HG03378 (cell line): ENCODE measurements around the gene C1QTNF8.

Experiments
- ATAC-seq: cut with Tn5 transposase; IDR thresholded peaks from one replicate; pipeline ENCODE4 v1.9.1; 2021; ENCODE audit warnings: mild to moderate bottlenecking, moderate library complexity; ENCODE audit not compliant: unreplicated experiment

C1QTNF8 gene

GRCh38 chr16:1127971-1128715 is 32.1 kb upstream of the C1QTNF8 start:
- no peak for ATAC-seq

DNA sequence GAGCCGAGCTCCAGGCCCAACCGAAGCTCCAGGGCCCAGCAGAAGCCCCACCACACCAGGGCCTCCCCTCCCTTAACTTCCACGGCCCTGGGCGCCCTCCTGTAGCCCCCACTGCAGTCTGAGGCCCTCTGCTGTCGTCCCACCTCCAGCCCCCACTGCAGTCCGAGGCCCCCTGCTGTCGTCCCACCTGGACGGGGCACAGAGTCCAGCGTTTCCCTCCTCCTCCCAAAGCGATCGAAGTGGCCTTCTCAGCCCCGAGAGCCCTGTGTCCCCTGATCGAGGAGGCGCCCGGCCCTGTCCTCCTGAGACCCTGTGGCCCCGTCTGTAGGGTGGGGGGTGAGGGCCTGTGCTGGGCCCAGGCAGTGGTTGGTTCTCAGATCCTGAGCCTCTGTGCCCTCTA is 31.1 kb upstream of the C1QTNF8 start:
- no peak for ATAC-seq

DNA sequence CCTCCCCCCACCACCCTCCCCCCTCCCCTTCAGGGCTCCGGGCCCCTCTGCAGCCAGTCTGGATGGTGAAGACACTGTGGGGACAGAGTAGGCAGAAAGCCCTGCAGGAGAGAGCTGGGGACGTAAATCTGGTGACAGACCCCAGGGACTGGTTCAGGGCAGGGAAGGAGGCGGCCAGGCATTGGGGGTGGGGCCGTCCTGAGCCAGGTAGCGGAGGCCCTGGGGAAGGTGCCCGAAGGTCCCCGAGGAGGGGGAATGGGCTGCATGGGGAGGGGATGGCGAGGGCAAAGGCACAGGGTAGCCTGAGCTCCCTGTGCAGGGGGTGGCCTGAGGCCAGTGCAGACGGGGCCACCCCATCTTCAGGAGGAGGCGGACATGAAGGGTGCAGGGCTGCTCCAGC is 30.5 kb upstream of the C1QTNF8 start:
- no peak for ATAC-seq

- ATAC-seq = no peak
Measured at GRCh38 chr16:1126044-1126443, 30.0 kb upstream of the C1QTNF8 start.

DNA sequence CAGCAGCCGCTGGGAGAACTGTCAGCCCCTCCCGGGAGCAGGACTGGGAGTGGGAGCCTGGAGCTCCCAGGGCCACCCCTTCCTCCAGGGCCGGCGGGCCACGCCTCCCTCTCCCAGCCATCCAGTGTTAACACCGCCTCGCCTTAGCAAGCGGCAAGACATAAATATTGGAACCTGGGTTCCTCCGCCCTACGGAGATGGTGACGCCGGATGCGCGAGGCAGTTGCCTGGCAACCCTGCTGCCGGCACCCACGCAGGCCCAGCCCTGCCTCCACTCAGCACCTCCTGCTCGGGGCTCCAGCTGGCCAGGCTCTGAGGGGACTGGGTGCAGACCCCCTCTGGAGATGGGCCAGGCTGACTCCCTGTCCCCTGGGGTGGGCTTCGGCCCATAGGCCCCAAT is 29.4 kb upstream of the C1QTNF8 start:
- ATAC-seq = no peak

DNA sequence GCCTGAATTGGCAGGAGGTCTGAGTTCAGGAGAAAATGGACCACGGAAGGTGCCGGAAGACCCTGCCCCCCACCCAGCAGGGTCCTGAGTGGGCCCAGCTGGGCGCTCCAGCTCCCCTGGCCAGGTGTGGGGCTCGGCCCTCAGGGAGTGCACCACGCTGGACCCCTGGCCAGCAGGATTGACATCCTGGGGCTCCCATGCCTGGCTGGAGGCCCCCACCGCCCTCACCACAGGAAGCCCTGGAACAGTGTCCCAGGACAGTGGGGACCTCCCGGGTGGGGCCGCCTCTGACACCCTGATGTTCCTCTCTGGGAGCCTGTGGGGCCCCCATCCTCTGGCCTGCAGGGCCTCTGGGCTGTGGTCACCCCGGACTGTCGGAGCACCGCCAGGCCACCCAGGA is 28.8 kb upstream of the C1QTNF8 start:
- ATAC-seq = no peak

- no peak for ATAC-seq
Measured at GRCh38 chr16:1124291-1124690, 28.2 kb upstream of the C1QTNF8 start.

- ATAC-seq = no peak
Measured at GRCh38 chr16:1123525-1124230, 27.6 kb upstream of the C1QTNF8 start.

DNA sequence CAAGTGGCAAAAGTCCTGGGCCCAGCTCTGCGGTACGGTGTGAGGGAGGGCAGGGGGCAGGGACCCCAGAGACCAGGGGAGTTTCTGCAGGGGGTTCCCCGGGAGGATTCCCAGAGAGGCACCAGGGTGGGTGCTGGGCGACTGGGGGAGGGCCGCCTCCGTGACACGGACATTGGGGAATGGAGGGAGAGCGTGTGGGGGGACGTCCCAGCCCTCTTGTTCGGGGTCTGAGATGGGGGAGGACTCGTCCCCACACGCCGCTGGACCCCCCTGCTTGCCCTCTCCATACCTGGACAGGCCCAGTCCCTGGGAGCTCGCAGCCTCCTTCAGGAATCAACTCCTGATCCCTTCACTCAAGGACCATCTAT is 26.3 kb upstream of the C1QTNF8 start:
- ATAC-seq = no peak

- ATAC-seq = no peak
Measured at GRCh38 chr16:1121601-1122397, 25.8 kb upstream of the C1QTNF8 start.

- ATAC-seq = no peak
Measured at GRCh38 chr16:1121009-1121408, 25.0 kb upstream of the C1QTNF8 start.

DNA sequence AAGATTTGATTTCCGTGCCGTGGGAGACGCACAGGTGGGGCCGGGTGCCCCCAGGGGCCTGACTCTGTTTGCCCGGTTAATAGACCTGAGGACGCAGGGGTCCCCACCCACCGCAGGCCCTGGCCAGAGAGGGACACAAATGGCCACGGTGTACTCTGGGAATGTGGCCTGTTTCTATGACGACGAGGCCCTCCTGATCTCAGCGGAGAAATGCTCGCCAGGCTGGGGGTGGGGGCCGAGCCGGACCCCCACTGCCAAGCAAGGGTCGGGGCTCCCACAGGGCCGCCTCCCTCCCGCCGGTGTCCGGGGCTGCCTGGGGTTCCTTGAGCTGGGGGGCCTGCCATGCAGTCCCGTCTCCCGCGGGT is 24.5 kb upstream of the C1QTNF8 start:
- no peak for ATAC-seq

- ATAC-seq = no peak
Measured at GRCh38 chr16:1119766-1120576, 23.9 kb upstream of the C1QTNF8 start.

- no peak for ATAC-seq
Measured at GRCh38 chr16:1119129-1119528, 23.1 kb upstream of the C1QTNF8 start.

- no peak for ATAC-seq
Measured at GRCh38 chr16:1117926-1118325, 21.9 kb upstream of the C1QTNF8 start.

- ATAC-seq = no peak
Measured at GRCh38 chr16:1117176-1117900, 21.3 kb upstream of the C1QTNF8 start.

- ATAC-seq = no peak
Measured at GRCh38 chr16:1116693-1117077, 20.6 kb upstream of the C1QTNF8 start.

GRCh38 chr16:1113889-1114526 is 18.0 kb upstream of the C1QTNF8 start:
- ATAC-seq = no peak

- ATAC-seq = no peak
Measured at GRCh38 chr16:1113489-1113888, 17.4 kb upstream of the C1QTNF8 start.
